SK-N-SH treated with all-trans-retinoic acid at 6 μM for 48 hours (cell line): ENCODE data around the gene GRM5.

ENCODE experiments used
- ATAC-seq: fragments of 200-7000 bp; cut with Tn5 transposase; 3 replicates; pipeline ENCODE4 v1.9.1; 2020; ENCODE audit warnings: mild to moderate bottlenecking, moderate library complexity
- ARNTL ChIP-seq: fragments of 450-650 bp; formaldehyde crosslinking; IDR thresholded peaks from 2 replicates; pipeline ENCODE4 v1.5.0; 2020; ENCODE audit warnings: low read depth, mild to moderate bottlenecking, moderate library complexity, borderline replicate concordance
- BACH2 ChIP-seq: fragments of 250-450 bp; sonication (Bioruptor Pico); IDR thresholded peaks from 2 replicates; pipeline ENCODE4 v1.9.0; 2021; ENCODE audit warnings: mild to moderate bottlenecking, borderline replicate concordance
- CSRNP3 ChIP-seq: fragments of 250-450 bp; sonication (Bioruptor Pico); IDR thresholded peaks from 2 replicates; pipeline ENCODE4 v1.5.1; 2021; ENCODE audit warnings: mild to moderate bottlenecking, moderate library complexity
- ESRRG ChIP-seq: fragments of 250-450 bp; sonication (Bioruptor Pico); IDR thresholded peaks from 2 replicates; pipeline ENCODE4 v1.6.1; 2021; ENCODE audit warnings: mild to moderate bottlenecking
- GLIS3 ChIP-seq: fragments of 250-450 bp; sonication (Bioruptor Pico); IDR thresholded peaks from 2 replicates; pipeline ENCODE4 v1.5.0; 2020; ENCODE audit warnings: mild to moderate bottlenecking, moderate library complexity
- ISL1 ChIP-seq: fragments of 250-450 bp; sonication (Bioruptor Pico); IDR thresholded peaks from 2 replicates; pipeline ENCODE4 v2.1.2; 2022; ENCODE audit warnings: mild to moderate bottlenecking, moderate library complexity
- OSR1 ChIP-seq: fragments of 250-450 bp; sonication (Bioruptor Pico); IDR thresholded peaks from 2 replicates; pipeline ENCODE4 v1.8.0; 2022; ENCODE audit warnings: moderate library complexity, mild to moderate bottlenecking, inconsistent platforms
- PATZ1 ChIP-seq: fragments of 250-450 bp; sonication (Bioruptor Pico); IDR thresholded peaks from 2 replicates; pipeline ENCODE4 v1.8.0; 2020; ENCODE audit warnings: mild to moderate bottlenecking, moderate library complexity, borderline replicate concordance
- PPARA ChIP-seq: fragments of 250-450 bp; sonication (Bioruptor Pico); IDR thresholded peaks from 2 replicates; pipeline ENCODE4 v1.5.0; 2020; ENCODE audit warnings: mild to moderate bottlenecking, borderline replicate concordance
- RARB ChIP-seq: fragments of 250-450 bp; sonication (Bioruptor Pico); IDR thresholded peaks from 2 replicates; pipeline ENCODE4 v1.8.0; 2021; ENCODE audit warnings: mild to moderate bottlenecking, moderate library complexity
- SNAI2 ChIP-seq: fragments of 250-450 bp; sonication (Bioruptor Pico); IDR thresholded peaks from 2 replicates; pipeline ENCODE4 v1.5.0; 2020; ENCODE audit warnings: mild to moderate bottlenecking, moderate library complexity
- TCF4 ChIP-seq: fragments of 250-450 bp; sonication (Bioruptor Pico); IDR thresholded peaks from 2 replicates; pipeline ENCODE4 v1.8.0; 2021; ENCODE audit warnings: mild to moderate bottlenecking, moderate library complexity, borderline replicate concordance
- TSHZ2 ChIP-seq: fragments of 250-450 bp; sonication (Bioruptor Pico); IDR thresholded peaks from 2 replicates; pipeline ENCODE4 v1.5.0; 2020; ENCODE audit warnings: mild to moderate bottlenecking, moderate library complexity
- ZFP3 ChIP-seq: fragments of 250-450 bp; sonication (Bioruptor Pico); IDR thresholded peaks from 2 replicates; pipeline ENCODE4 v1.5.0; 2020; ENCODE audit warnings: mild to moderate bottlenecking, moderate library complexity
- ZFP30 ChIP-seq: fragments of 450-650 bp; formaldehyde crosslinking; IDR thresholded peaks from 2 replicates; pipeline ENCODE4 v1.5.0; 2022; ENCODE audit warnings: mild to moderate bottlenecking, moderate library complexity
- ZNF565 ChIP-seq: fragments of 450-650 bp; formaldehyde crosslinking; conservative IDR thresholded peaks from 2 replicates; pipeline ENCODE4 v1.5.0; 2020; ENCODE audit warnings: low read depth, mild to moderate bottlenecking, moderate library complexity
- ZNF70 ChIP-seq: fragments of 450-650 bp; formaldehyde crosslinking; IDR thresholded peaks from 2 replicates; pipeline ENCODE4 v1.5.0; 2020; ENCODE audit warnings: mild to moderate bottlenecking, moderate library complexity
- ZNF8 ChIP-seq: fragments of 450-650 bp; formaldehyde crosslinking; IDR thresholded peaks from 2 replicates; pipeline ENCODE4 v1.5.0; 2020; ENCODE audit warnings: mild to moderate bottlenecking, moderate library complexity
- TF ChIP-seq, protein P1 (sequence below): fragments of 250-450 bp; sonication (Bioruptor Pico); IDR thresholded peaks from 2 replicates; pipeline ENCODE4 v1.5.1; 2020; ENCODE audit warnings: low read depth, mild to moderate bottlenecking, moderate library complexity
- TF ChIP-seq, protein P2 (sequence below): fragments of 250-450 bp; sonication (Bioruptor Pico); IDR thresholded peaks from 2 replicates; pipeline ENCODE4 v1.8.0; 2021; ENCODE audit warnings: low read depth, mild to moderate bottlenecking, moderate library complexity, borderline replicate concordance

The GRM5 gene

DNA sequence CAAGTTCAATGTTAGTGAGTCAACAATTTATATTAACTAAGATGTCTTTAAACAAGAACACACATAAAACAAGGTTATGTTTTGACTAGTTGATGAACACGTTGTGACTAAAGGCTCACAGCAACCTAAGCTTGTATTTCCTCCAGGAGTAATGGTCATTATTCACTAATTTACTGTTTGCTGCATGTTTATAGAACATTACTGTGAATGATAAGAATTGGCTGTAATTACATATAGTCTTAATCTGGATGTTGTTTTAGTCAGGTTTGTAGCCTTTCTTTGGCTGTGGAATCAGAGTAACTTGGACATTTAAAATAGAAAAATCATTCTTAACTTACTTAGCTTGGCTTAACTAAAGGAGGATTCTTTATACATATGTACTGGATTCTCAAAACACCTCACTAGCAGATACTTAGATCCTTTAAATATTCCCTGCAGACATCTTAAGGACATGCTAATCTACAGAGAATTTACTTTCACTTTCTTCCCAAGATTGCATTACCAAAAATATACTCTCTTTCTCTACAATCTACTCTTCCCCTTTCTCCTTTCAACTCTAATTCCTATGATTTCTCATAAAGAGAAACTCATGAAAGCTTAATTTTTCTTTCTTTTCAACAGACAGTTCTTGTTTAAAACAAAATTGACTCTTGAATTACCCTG is 408.6 kb downstream of the GRM5 start (continued):
- TF ChIP-seq TSHZ2 (CRISPR knock-in tag): no peak
- TF ChIP-seq CSRNP3 (CRISPR knock-in tag): no peak
- no peak for TF ChIP-seq PPARA (CRISPR knock-in tag)
- TF ChIP-seq RARB: no peak
- TF ChIP-seq GLIS3: no peak
- TF ChIP-seq, protein P1, sequence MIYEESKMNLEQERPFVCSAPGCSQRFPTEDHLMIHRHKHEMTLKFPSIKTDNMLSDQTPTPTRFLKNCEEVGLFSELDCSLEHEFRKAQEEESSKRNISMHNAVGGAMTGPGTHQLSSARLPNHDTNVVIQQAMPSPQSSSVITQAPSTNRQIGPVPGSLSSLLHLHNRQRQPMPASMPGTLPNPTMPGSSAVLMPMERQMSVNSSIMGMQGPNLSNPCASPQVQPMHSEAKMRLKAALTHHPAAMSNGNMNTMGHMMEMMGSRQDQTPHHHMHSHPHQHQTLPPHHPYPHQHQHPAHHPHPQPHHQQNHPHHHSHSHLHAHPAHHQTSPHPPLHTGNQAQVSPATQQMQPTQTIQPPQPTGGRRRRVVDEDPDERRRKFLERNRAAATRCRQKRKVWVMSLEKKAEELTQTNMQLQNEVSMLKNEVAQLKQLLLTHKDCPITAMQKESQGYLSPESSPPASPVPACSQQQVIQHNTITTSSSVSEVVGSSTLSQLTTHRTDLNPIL: no peak
- no peak for TF ChIP-seq BACH2 (CRISPR knock-in tag)
- no peak for TF ChIP-seq OSR1 (CRISPR knock-in tag)

DNA sequence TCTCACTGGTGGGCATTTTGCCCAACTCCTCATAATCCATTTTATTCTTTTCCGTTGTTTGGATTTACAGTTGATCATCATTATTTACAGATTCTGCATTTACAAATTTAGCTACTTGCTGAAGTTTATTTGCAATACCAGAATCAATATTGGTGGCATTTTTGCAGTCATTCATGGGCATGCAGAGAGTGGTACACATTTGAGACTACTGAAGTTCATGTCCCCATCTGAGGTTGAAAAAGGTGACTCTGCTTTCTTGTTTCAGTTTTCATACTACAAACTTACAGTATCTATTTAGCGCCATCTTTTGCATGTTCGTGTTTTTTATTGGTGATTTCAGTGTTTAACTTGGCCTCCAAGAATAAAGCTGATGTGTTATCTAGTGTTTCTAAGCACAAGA is 409.5 kb downstream of the GRM5 start:
- ATAC-seq: no peak
- TF ChIP-seq ESRRG (CRISPR knock-in tag) (no peak), ISL1 (CRISPR knock-in tag) (no peak), ZFP30 (CRISPR knock-in tag) (no peak), ZNF70 (CRISPR knock-in tag) (no peak), PATZ1 (CRISPR knock-in tag) (no peak), SNAI2 (CRISPR knock-in tag) (no peak), ZNF565 (CRISPR knock-in tag) (no peak), CSRNP3 (CRISPR knock-in tag) (no peak), ZNF8 (CRISPR knock-in tag) (no peak), TCF4 (CRISPR knock-in tag) (no peak), RARB (no peak), BACH2 (CRISPR knock-in tag) (no peak), ARNTL (CRISPR knock-in tag) (no peak), ZFP3 (no peak), TSHZ2 (CRISPR knock-in tag) (no peak), OSR1 (CRISPR knock-in tag) (no peak)
- TF ChIP-seq, protein P2, sequence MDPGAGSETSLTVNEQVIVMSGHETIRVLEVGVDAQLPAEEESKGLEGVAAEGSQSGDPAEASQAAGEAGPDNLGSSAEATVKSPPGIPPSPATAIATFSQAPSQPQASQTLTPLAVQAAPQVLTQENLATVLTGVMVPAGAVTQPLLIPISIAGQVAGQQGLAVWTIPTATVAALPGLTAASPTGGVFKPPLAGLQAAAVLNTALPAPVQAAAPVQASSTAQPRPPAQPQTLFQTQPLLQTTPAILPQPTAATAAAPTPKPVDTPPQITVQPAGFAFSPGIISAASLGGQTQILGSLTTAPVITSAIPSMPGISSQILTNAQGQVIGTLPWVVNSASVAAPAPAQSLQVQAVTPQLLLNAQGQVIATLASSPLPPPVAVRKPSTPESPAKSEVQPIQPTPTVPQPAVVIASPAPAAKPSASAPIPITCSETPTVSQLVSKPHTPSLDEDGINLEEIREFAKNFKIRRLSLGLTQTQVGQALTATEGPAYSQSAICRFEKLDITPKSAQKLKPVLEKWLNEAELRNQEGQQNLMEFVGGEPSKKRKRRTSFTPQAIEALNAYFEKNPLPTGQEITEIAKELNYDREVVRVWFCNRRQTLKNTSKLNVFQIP (CRISPR knock-in tag): no peak
- TF ChIP-seq, all 23 proteins: peak for 0
